ENCODE measurements around the gene DDX42. TPM values are rescaled to one million over a fixed set of nuclear protein-coding genes. Genes with fewer than 3 reads are reported as not detected.

The DDX42 gene
- total RNA-seq, 1 experiment from 2014 or later: 174 TPM

- POLR2A ChIA-PET: interaction anchor here (1.2 kb wide), 1 partner anchor 21 kb away, joined by 5 read pairs; the partner anchor contains the start of genes CCDC47 and DDX42
- DNase-seq (ENCODE audit: low read depth, low spot score) (no peak), ATAC-seq (no peak)
- no peak overlapping the region for H3K4me2 ChIP-seq (ENCODE audit: low read length)
- peaks cover 58 to 68% of the 10 kb centered on the region in 2 experiments for H3K36me3 ChIP-seq (ENCODE audit: control insufficient read depth in 1 of 2, insufficient read depth in 2 of 2, low read length in 2 of 2)
- TF ChIP-seq EGR1 (IDR thresholded peaks at IDR 0.05; ENCODE audit: low read depth): no peak
- H3K27me3 ChIP-seq (ENCODE audit: insufficient read depth, low read length): no peaks in the 10 kb centered on the region
- no peak overlapping the region for H2AFZ ChIP-seq (ENCODE audit: low read depth, low read length, poor library complexity, severe bottlenecking)
- H3K4me1 ChIP-seq (ENCODE audit: control insufficient read depth in 1 of 2, insufficient read depth in 2 of 2, low read length in 2 of 2): no peaks in the 10 kb centered on the region
- no peaks in the 10 kb centered on the region for H3K9me3 ChIP-seq (ENCODE audit: control insufficient read depth in 1 of 2, insufficient read depth in 1 of 2, low read depth in 1 of 2, low read length in 2 of 2)
- no peak overlapping the region for H3K4me3 ChIP-seq (replicated peaks in 1 of 2; ENCODE audit: low read depth in 1 of 2, low read length in 2 of 2)
- 0 out of 2 replicates have a peak, but pooled peaks cover under 1% of the 10 kb centered on the region for H3K79me2 ChIP-seq (ENCODE audit: insufficient read depth, low read length)
- no TSS peak for BruUV-seq (replicated peaks)
- H3K27ac ChIP-seq (ENCODE audit: low read depth, low read length): no peak overlapping the region
- no peaks in the 10 kb centered on the region for H3K9me2 ChIP-seq (ENCODE audit: insufficient read depth)
- intact Hi-C loops (cut with micrococcal nuclease): no loop called here
- CTCF ChIA-PET: no interaction called here
- RAD21 ChIA-PET (ENCODE audit: low non-redundant PET in 1 of 2, low total read pairs in 2 of 2, uncharacterized antibody in 2 of 2, unreplicated experiment in 2 of 2): interaction anchor here in 1 of 2 experiments (0.6 kb wide), 1 partner anchor 10 kb away, joined by 7 read pairs; no protein-coding TSS in a partner anchor
- H4K20me1 ChIP-seq (ENCODE audit: insufficient read depth): no peaks in the 10 kb centered on the region
- no peak overlapping the region for H3K9ac ChIP-seq (ENCODE audit: low read length)
Measured at GRCh38 chr17:63752707-63753106, 21.3 kb upstream of the DDX42 start.

- no peak overlapping the region for H3K4me3 ChIP-seq (replicated peaks in 1 of 2; ENCODE audit: low read depth in 1 of 2, low read length in 2 of 2)
- H2AFZ ChIP-seq (ENCODE audit: low read depth, low read length, poor library complexity, severe bottlenecking): no peak overlapping the region
- H3K4me1 ChIP-seq (ENCODE audit: control insufficient read depth in 1 of 2, insufficient read depth in 2 of 2, low read length in 2 of 2): no peaks in the 10 kb centered on the region
- RAD21 ChIA-PET (ENCODE audit: low non-redundant PET in 1 of 2, low total read pairs in 2 of 2, uncharacterized antibody in 2 of 2, unreplicated experiment in 2 of 2): interaction anchor here in 1 of 2 experiments (0.6 kb wide), 1 partner anchor 11 kb away, joined by 7 read pairs; no protein-coding TSS in a partner anchor
- CTCF ChIA-PET: no interaction called here
- DNase-seq (ENCODE audit: low read depth, low spot score) (no peak), ATAC-seq (no peak)
- intact Hi-C loops (cut with micrococcal nuclease): no loop called here
- peaks cover 60 to 74% of the 10 kb centered on the region in 2 experiments for H3K36me3 ChIP-seq (ENCODE audit: control insufficient read depth in 1 of 2, insufficient read depth in 2 of 2, low read length in 2 of 2)
- H3K4me2 ChIP-seq (ENCODE audit: low read length): no peak overlapping the region
- H3K9me3 ChIP-seq (ENCODE audit: control insufficient read depth in 1 of 2, insufficient read depth in 1 of 2, low read depth in 1 of 2, low read length in 2 of 2): no peaks in the 10 kb centered on the region
- no TSS peak for BruUV-seq (replicated peaks)
- H3K9me2 ChIP-seq (ENCODE audit: insufficient read depth): no peaks in the 10 kb centered on the region
- no peak for TF ChIP-seq REST (IDR thresholded peaks at IDR 0.05; ENCODE audit: low read depth)
- TF ChIP-seq CEBPB (IDR thresholded peaks at IDR 0.05; ENCODE audit: low read depth): no peak
- TF ChIP-seq SRF (IDR thresholded peaks at IDR 0.05; ENCODE audit: low read depth): no peak
- no peak overlapping the region for H3K9ac ChIP-seq (ENCODE audit: low read length)
- H3K79me2 ChIP-seq (ENCODE audit: insufficient read depth, low read length): peaks cover 5% of the 10 kb centered on the region; the same call in 1 of the 2 replicates
- POLR2A ChIA-PET: interaction anchor here (1.2 kb wide), 1 partner anchor 20 kb away, joined by 5 read pairs; the partner anchor contains the start of genes CCDC47 and DDX42
- no peak overlapping the region for H3K27ac ChIP-seq (ENCODE audit: low read depth, low read length)
- H3K27me3 ChIP-seq (ENCODE audit: insufficient read depth, low read length): no peaks in the 10 kb centered on the region
- H4K20me1 ChIP-seq (ENCODE audit: insufficient read depth): no peaks in the 10 kb centered on the region
Measured at GRCh38 chr17:63753215-63753614, 20.8 kb upstream of the DDX42 start.
